IgD-negative memory B cell (primary cell): Measurements from ENCODE around the gene TMEM59. TPM values are rescaled to one million over a fixed set of nuclear protein-coding genes. Genes with fewer than 3 reads are reported as not detected.

Experiments
- H3K27ac Mint-ChIP-seq, 3 donors: one replicate each; pipeline ENCODE4 v1.8.0; 2020 to 2022; ENCODE audit warnings: mild to moderate bottlenecking in 3 of 3, mixed read lengths in 3 of 3, moderate library complexity in 1 of 3
- H3K27me3 Mint-ChIP-seq: one replicate; pipeline ENCODE4 v1.8.0; 2021; ENCODE audit warnings: mixed read lengths
- H3K36me3 Mint-ChIP-seq: one replicate; pipeline ENCODE4 v1.8.0; 2020; ENCODE audit warnings: mild to moderate bottlenecking, mixed read lengths
- H3K4me1 Mint-ChIP-seq, 3 donors: one replicate each; pipeline ENCODE4 v1.8.0; 2020 to 2022; ENCODE audit warnings: mixed read lengths in 3 of 3, mild to moderate bottlenecking in 1 of 3
- H3K4me3 Mint-ChIP-seq, 4 donors: one replicate each; pipeline ENCODE4 v1.8.0; 2020 to 2022; ENCODE audit warnings: mild to moderate bottlenecking in 4 of 4, mixed read lengths in 4 of 4, moderate library complexity in 3 of 4
- H3K9me3 Mint-ChIP-seq, 3 donors: one replicate each; pipeline ENCODE4 v1.8.0; 2020 to 2021; ENCODE audit warnings: mixed read lengths in 3 of 3, mild to moderate bottlenecking in 1 of 3
- polyA plus RNA-seq: library from polyadenylated mRNA; unstranded; fragments of 300-500 nt; fragmentation: Illumina TruSeq; gene quantifications from one replicate; pipeline ENCODE4 v1.2.3, GENCODE V29; 2021

The TMEM59 gene
- polyA plus RNA-seq, 1 donor from 2014 or later = 386 TPM

DNA sequence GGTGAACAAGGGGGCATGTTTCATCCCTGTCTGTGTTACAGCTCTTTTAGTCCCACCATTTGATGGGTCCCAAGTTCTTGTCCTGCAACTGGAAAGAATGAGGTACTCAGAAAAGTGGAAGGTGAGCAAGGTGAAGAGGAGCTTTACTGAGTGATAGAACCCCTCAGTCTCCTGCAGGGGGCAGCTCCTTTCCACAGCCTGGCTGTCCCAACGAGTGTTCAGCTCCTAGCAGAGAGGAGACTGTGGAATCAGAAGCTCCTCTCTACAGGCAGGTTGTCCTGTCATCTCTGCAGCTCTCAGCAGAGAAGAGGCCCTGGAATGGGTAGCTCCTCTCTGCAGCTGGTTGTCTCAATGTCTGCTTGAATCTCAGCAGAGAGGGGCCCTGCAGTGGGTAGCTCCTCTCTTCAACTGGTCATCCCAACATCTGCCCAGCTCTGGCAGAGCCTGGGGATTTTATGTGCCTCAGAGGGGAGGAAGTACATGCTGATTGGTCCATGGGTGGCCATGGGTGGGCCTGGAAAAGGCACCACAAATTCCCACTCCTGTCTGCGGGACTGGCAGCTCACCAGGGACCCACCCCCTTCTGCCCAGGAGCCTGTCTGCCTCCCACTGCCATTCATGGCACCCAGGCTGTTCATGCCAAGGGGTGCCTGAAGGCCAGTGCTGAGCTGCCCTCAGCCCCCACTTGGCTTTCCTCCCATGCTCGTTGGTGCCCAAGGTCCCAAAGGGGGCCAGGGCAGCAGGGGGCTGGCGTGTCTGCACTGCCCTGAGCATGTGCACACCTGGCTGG is 60.7 kb downstream of the TMEM59 start:
- no peaks in the 10 kb centered on the region for H3K4me1 Mint-ChIP-seq
- no peak overlapping the region for H3K27ac Mint-ChIP-seq
- H3K4me3 Mint-ChIP-seq = no peak overlapping the region
- no peaks in the 10 kb centered on the region for H3K36me3 Mint-ChIP-seq
- peaks cover 0 to 3% (median 2%) of the 10 kb centered on the region in 3 donors for H3K9me3 Mint-ChIP-seq
- H3K27me3 Mint-ChIP-seq = peaks cover 7% of the 10 kb centered on the region

DNA sequence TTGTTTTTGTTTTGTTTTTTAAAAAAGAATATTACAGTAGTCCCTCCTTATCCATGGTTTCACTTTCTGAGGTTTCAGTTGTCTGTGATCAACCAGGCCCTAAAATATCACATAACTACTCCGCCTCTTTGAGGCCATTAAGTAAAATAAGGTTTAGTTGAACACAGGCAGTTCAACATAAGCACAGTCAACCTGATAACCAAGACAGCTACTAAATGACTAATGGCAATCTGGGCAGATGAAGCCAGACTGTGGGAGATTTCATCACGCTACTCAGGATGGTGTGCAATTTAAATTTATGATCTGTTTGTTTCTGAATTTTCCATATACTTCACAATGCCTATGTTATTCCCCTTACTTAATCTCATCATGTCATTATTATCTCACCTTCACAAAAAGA is 65.1 kb downstream of the TMEM59 start:
- H3K27ac Mint-ChIP-seq = no peak overlapping the region
- H3K9me3 Mint-ChIP-seq = peaks cover 0 to 3% (median 0%) of the 10 kb centered on the region in 3 donors
- peaks cover 2% of the 10 kb centered on the region for H3K36me3 Mint-ChIP-seq
- H3K4me1 Mint-ChIP-seq = no peaks in the 10 kb centered on the region
- H3K4me3 Mint-ChIP-seq = no peak overlapping the region
- H3K27me3 Mint-ChIP-seq = no peaks in the 10 kb centered on the region

DNA sequence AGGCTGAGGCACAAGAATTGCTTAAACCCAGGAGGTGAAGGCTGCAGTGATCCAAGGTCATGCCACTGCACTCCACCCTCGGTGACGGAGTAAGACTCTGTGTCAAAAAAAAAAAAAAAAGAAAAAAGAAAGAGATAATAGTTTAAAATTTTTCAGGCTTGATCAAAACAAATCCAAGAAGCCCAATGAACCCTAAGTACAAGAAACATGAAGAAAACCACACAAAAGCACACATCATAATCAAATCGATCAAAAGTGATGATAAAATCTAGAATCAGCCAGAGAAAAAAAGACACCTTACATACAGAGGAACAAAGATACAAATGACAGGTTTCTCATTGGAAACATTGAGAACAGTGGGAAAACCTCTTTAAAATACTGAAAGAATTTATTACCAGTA is 66.5 kb downstream of the TMEM59 start:
- H3K27me3 Mint-ChIP-seq = peaks cover 2% of the 10 kb centered on the region
- H3K36me3 Mint-ChIP-seq = peaks cover 2% of the 10 kb centered on the region
- H3K4me1 Mint-ChIP-seq = no peaks in the 10 kb centered on the region
- H3K27ac Mint-ChIP-seq = no peak overlapping the region
- peaks cover 0 to under 1% (median 0%) of the 10 kb centered on the region in 3 donors for H3K9me3 Mint-ChIP-seq
- H3K4me3 Mint-ChIP-seq = no peak overlapping the region

GRCh38 chr1:53984726-53985125 is 68.3 kb downstream of the TMEM59 start:
- Mint-ChIP-seq H3K9me3 (no peaks in the 10 kb centered on the region), H3K4me3 (no peak overlapping the region), H3K36me3 (peaks cover 2% of the 10 kb centered on the region), H3K27me3 (peaks cover 5% of the 10 kb centered on the region), H3K27ac (no peak overlapping the region), H3K4me1 (no peaks in the 10 kb centered on the region)

DNA sequence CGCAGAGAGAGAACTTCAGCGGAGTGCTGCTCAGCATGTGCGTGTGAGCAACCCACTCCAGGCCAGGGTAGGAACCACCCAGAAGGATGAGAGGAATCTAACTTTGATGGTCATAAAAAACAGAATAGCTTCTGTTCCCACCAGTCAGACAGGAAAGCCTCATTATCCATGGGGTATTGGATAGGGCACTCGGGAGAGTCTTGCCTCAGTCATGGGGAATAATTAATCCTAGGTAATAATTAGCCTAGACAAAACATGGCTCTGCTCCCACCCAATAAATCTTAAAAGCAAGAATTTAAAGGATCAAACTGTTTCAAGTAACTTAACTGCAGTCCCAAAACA is 70.3 kb downstream of the TMEM59 start:
- H3K4me3 Mint-ChIP-seq = no peak overlapping the region
- H3K36me3 Mint-ChIP-seq = peaks cover 2% of the 10 kb centered on the region
- peaks cover 0 to 3% (median 2%) of the 10 kb centered on the region in 3 donors for H3K4me1 Mint-ChIP-seq
- H3K27ac Mint-ChIP-seq = no peak overlapping the region
- no peaks in the 10 kb centered on the region for H3K9me3 Mint-ChIP-seq
- peaks cover 5% of the 10 kb centered on the region for H3K27me3 Mint-ChIP-seq

- H3K4me3 Mint-ChIP-seq = no peak overlapping the region
- peaks cover 2% of the 10 kb centered on the region for H3K36me3 Mint-ChIP-seq
- no peak overlapping the region for H3K27ac Mint-ChIP-seq
- peaks cover 0 to 3% (median 2%) of the 10 kb centered on the region in 3 donors for H3K4me1 Mint-ChIP-seq
- peaks cover 5% of the 10 kb centered on the region for H3K27me3 Mint-ChIP-seq
- no peaks in the 10 kb centered on the region for H3K9me3 Mint-ChIP-seq
These were observed 70.8 kb downstream of the TMEM59 start for GRCh38 chr1:53982034-53982762.

GRCh38 chr1:53981220-53981619 is 71.8 kb downstream of the TMEM59 start:
- Mint-ChIP-seq H3K36me3 (no peaks in the 10 kb centered on the region), H3K27me3 (peaks cover 5% of the 10 kb centered on the region), H3K9me3 (no peaks in the 10 kb centered on the region), H3K4me3 (peak overlapping the region in 1 of 4 donors; percentile 37), H3K4me1 (peaks cover 0 to 4% (median 3%) of the 10 kb centered on the region in 3 donors), H3K27ac (no peak overlapping the region)

- Mint-ChIP-seq H3K9me3 (no peaks in the 10 kb centered on the region), H3K4me1 (peaks cover 0 to 4% (median 3%) of the 10 kb centered on the region in 3 donors), H3K4me3 (no peak overlapping the region), H3K36me3 (no peaks in the 10 kb centered on the region), H3K27me3 (peaks cover 5% of the 10 kb centered on the region), H3K27ac (no peak overlapping the region)
These were observed 73.1 kb downstream of the TMEM59 start for GRCh38 chr1:53979712-53980450.

Other genes starting within 250 kb of the TMEM59 start
- gene NDC1, start 214.9 kb downstream of the TMEM59 start, polyA plus RNA-seq = 6.8 TPM
- 22.2 TPM for gene YIPF1, start 163.4 kb downstream of the TMEM59 start, polyA plus RNA-seq
- gene DIO1, start 159.0 kb downstream of the TMEM59 start, polyA plus RNA-seq = 0.18 TPM
- gene IFT25, start 107.5 kb downstream of the TMEM59 start, polyA plus RNA-seq = 58.6 TPM
- 10.4 TPM for gene LRRC42, start 106.9 kb downstream of the TMEM59 start, polyA plus RNA-seq
- gene LDLRAD1, start 35.0 kb downstream of the TMEM59 start, polyA plus RNA-seq = not detected
- gene TCEANC2, start 404 bp upstream of the TMEM59 start, polyA plus RNA-seq = 7.8 TPM
- not detected for gene CDCP2, start 99.8 kb upstream of the TMEM59 start, polyA plus RNA-seq
- gene CYB5RL, start 146.8 kb upstream of the TMEM59 start, polyA plus RNA-seq = 4.1 TPM
- 56.2 TPM for gene MRPL37, start 147.0 kb upstream of the TMEM59 start, polyA plus RNA-seq